A549 treated with CpdA at 1 μM for 4 hours (cell line): Measurements from ENCODE around the gene FIGN. TPM values are rescaled to one million over a fixed set of nuclear protein-coding genes. Genes with fewer than 3 reads are reported as not detected.

Experiments used
- total RNA-seq: library from RNA; stranded (reverse); fragments of 200-300 nt; extraction: Qiagen RNA extraction; gene quantifications from 5 replicates; pipeline ENCODE4 v1.2.3, GENCODE V29; 2022; ENCODE audit warnings: low read depth

FIGN gene, protein sequence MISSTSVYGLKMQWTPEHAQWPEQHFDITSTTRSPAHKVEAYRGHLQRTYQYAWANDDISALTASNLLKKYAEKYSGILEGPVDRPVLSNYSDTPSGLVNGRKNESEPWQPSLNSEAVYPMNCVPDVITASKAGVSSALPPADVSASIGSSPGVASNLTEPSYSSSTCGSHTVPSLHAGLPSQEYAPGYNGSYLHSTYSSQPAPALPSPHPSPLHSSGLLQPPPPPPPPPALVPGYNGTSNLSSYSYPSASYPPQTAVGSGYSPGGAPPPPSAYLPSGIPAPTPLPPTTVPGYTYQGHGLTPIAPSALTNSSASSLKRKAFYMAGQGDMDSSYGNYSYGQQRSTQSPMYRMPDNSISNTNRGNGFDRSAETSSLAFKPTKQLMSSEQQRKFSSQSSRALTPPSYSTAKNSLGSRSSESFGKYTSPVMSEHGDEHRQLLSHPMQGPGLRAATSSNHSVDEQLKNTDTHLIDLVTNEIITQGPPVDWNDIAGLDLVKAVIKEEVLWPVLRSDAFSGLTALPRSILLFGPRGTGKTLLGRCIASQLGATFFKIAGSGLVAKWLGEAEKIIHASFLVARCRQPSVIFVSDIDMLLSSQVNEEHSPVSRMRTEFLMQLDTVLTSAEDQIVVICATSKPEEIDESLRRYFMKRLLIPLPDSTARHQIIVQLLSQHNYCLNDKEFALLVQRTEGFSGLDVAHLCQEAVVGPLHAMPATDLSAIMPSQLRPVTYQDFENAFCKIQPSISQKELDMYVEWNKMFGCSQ
- 1.3 to 2.6 TPM (median 2.1 TPM) in 5 replicates for total RNA-seq

GRCh38 chr2:163735685-163736432, at the start of gene FIGN:
FIGN (minus strand) TSS chr2:163736008; CDS start chr2:163734927, 1,081 bp downstream.

